ENCODE measurements around the gene KIF5C. TPM values are rescaled to one million over a fixed set of nuclear protein-coding genes. Genes with fewer than 3 reads are reported as not detected.

The KIF5C gene
- total RNA-seq, 1 donor from 2014 or later: 24.3 TPM

- Histone ChIP-seq H3K4me2 (ENCODE audit: low read length) (no peak overlapping the region), H3K27me3 (ENCODE audit: insufficient read depth, low read length) (no peaks in the 10 kb centered on the region), H3K4me1 (ENCODE audit: insufficient read depth, low read length) (no peaks in the 10 kb centered on the region), H3K4me3 (ENCODE audit: insufficient read depth, low read depth, low read length) (no peak overlapping the region), H4K20me1 (ENCODE audit: insufficient read depth, low read length) (no peaks in the 10 kb centered on the region), H2AFZ (ENCODE audit: low read depth, low read length) (no peak overlapping the region), H3K9me3 (ENCODE audit: insufficient read depth, low read depth, low read length) (no peaks in the 10 kb centered on the region), H3K9ac (ENCODE audit: low read length) (no peak overlapping the region), H3K36me3 (ENCODE audit: insufficient read depth, low read length) (no peaks in the 10 kb centered on the region), H3K27ac (ENCODE audit: low read depth, low read length) (no peak overlapping the region), H3K79me2 (ENCODE audit: insufficient read depth, low read length) (no peaks in the 10 kb centered on the region)
- H3K9me3 Mint-ChIP-seq (ENCODE audit: unreplicated experiment): peaks cover 5% of the 10 kb centered on the region
- no peaks in the 10 kb centered on the region for H3K4me1 Mint-ChIP-seq (ENCODE audit: low read depth, unreplicated experiment)
- DNase-seq (ENCODE audit: low read depth) (no peak), FAIRE-seq (no peak)
- TF ChIP-seq, protein P1, sequence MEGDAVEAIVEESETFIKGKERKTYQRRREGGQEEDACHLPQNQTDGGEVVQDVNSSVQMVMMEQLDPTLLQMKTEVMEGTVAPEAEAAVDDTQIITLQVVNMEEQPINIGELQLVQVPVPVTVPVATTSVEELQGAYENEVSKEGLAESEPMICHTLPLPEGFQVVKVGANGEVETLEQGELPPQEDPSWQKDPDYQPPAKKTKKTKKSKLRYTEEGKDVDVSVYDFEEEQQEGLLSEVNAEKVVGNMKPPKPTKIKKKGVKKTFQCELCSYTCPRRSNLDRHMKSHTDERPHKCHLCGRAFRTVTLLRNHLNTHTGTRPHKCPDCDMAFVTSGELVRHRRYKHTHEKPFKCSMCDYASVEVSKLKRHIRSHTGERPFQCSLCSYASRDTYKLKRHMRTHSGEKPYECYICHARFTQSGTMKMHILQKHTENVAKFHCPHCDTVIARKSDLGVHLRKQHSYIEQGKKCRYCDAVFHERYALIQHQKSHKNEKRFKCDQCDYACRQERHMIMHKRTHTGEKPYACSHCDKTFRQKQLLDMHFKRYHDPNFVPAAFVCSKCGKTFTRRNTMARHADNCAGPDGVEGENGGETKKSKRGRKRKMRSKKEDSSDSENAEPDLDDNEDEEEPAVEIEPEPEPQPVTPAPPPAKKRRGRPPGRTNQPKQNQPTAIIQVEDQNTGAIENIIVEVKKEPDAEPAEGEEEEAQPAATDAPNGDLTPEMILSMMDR (IDR thresholded peaks at IDR 0.05; ENCODE audit: insufficient read depth, low read depth, low read length): no peak
- no peak for TF ChIP-seq EZH2 (IDR thresholded peaks at IDR 0.05; ENCODE audit: insufficient read depth, low read length)
- H3K27me3 Mint-ChIP-seq (ENCODE audit: low read depth, unreplicated experiment): no peaks in the 10 kb centered on the region
- H3K4me3 Mint-ChIP-seq (ENCODE audit: unreplicated experiment): no peak overlapping the region
- no peak overlapping the region for H3K27ac Mint-ChIP-seq (ENCODE audit: unreplicated experiment)
- no peaks in the 10 kb centered on the region for H3K36me3 Mint-ChIP-seq (ENCODE audit: low read depth, unreplicated experiment)
These were observed 42.4 kb downstream of the KIF5C start for GRCh38 chr2:148917431-148917830.

GRCh38 chr2:148918554-148918953 is 43.5 kb downstream of the KIF5C start:
- no peaks in the 10 kb centered on the region for H3K36me3 ChIP-seq (ENCODE audit: insufficient read depth, low read length)
- Mint-ChIP-seq H3K27me3 (ENCODE audit: low read depth, unreplicated experiment) (no peaks in the 10 kb centered on the region), H3K27ac (ENCODE audit: unreplicated experiment) (no peak overlapping the region), H3K4me3 (ENCODE audit: unreplicated experiment) (no peak overlapping the region), H3K4me1 (ENCODE audit: low read depth, unreplicated experiment) (no peaks in the 10 kb centered on the region), H3K36me3 (ENCODE audit: low read depth, unreplicated experiment) (no peaks in the 10 kb centered on the region), H3K9me3 (ENCODE audit: unreplicated experiment) (peaks cover 5% of the 10 kb centered on the region)
- no peak for FAIRE-seq
- no peak overlapping the region for H3K4me2 ChIP-seq (ENCODE audit: low read length)
- H3K4me3 ChIP-seq (ENCODE audit: insufficient read depth, low read depth, low read length): no peak overlapping the region
- no peaks in the 10 kb centered on the region for H3K79me2 ChIP-seq (ENCODE audit: insufficient read depth, low read length)
- no peak overlapping the region for H3K27ac ChIP-seq (ENCODE audit: low read depth, low read length)
- no peak for DNase-seq (ENCODE audit: low read depth)
- H3K9me3 ChIP-seq (ENCODE audit: insufficient read depth, low read depth, low read length): no peaks in the 10 kb centered on the region
- H3K27me3 ChIP-seq (ENCODE audit: insufficient read depth, low read length): no peaks in the 10 kb centered on the region
- no peak for TF ChIP-seq EZH2 (IDR thresholded peaks at IDR 0.05; ENCODE audit: insufficient read depth, low read length)
- TF ChIP-seq, protein P1 (IDR thresholded peaks at IDR 0.05; ENCODE audit: insufficient read depth, low read depth, low read length): no peak
- no peak overlapping the region for H2AFZ ChIP-seq (ENCODE audit: low read depth, low read length)
- no peak overlapping the region for H3K9ac ChIP-seq (ENCODE audit: low read length)
- H3K4me1 ChIP-seq (ENCODE audit: insufficient read depth, low read length): no peaks in the 10 kb centered on the region
- H4K20me1 ChIP-seq (ENCODE audit: insufficient read depth, low read length): no peaks in the 10 kb centered on the region

- H3K9me3 ChIP-seq (ENCODE audit: insufficient read depth, low read depth, low read length): no peaks in the 10 kb centered on the region
- no peak overlapping the region for H3K4me3 ChIP-seq (ENCODE audit: insufficient read depth, low read depth, low read length)
- H3K27ac Mint-ChIP-seq (ENCODE audit: unreplicated experiment): no peak overlapping the region
- TF ChIP-seq, protein P1 (IDR thresholded peaks at IDR 0.05; ENCODE audit: insufficient read depth, low read depth, low read length): no peak
- TF ChIP-seq EZH2 (IDR thresholded peaks at IDR 0.05; ENCODE audit: insufficient read depth, low read length): no peak
- H3K27me3 ChIP-seq (ENCODE audit: insufficient read depth, low read length): no peaks in the 10 kb centered on the region
- H3K36me3 ChIP-seq (ENCODE audit: insufficient read depth, low read length): no peaks in the 10 kb centered on the region
- no peaks in the 10 kb centered on the region for H3K27me3 Mint-ChIP-seq (ENCODE audit: low read depth, unreplicated experiment)
- H3K4me1 ChIP-seq (ENCODE audit: insufficient read depth, low read length): no peaks in the 10 kb centered on the region
- no peaks in the 10 kb centered on the region for H3K36me3 Mint-ChIP-seq (ENCODE audit: low read depth, unreplicated experiment)
- FAIRE-seq (no peak), DNase-seq (ENCODE audit: low read depth) (no peak)
- no peaks in the 10 kb centered on the region for H3K79me2 ChIP-seq (ENCODE audit: insufficient read depth, low read length)
- H3K4me1 Mint-ChIP-seq (ENCODE audit: low read depth, unreplicated experiment): no peaks in the 10 kb centered on the region
- H3K4me2 ChIP-seq (ENCODE audit: low read length): no peak overlapping the region
- no peak overlapping the region for H3K4me3 Mint-ChIP-seq (ENCODE audit: unreplicated experiment)
- H4K20me1 ChIP-seq (ENCODE audit: insufficient read depth, low read length): no peaks in the 10 kb centered on the region
- H3K9ac ChIP-seq (ENCODE audit: low read length): no peak overlapping the region
- no peak overlapping the region for H3K27ac ChIP-seq (ENCODE audit: low read depth, low read length)
- peaks cover 5% of the 10 kb centered on the region for H3K9me3 Mint-ChIP-seq (ENCODE audit: unreplicated experiment)
- H2AFZ ChIP-seq (ENCODE audit: low read depth, low read length): no peak overlapping the region
These were observed 45.5 kb downstream of the KIF5C start for GRCh38 chr2:148920559-148920958.

Measured in astrocyte (in vitro differentiated cells and primary cell).